ENCODE data around the gene STRAP. TPM values are rescaled to one million over a fixed set of nuclear protein-coding genes. Genes with fewer than 3 reads are reported as not detected.

Gene STRAP
- total RNA-seq, 1 donor from 2014 or later = 31.9 TPM

DNA sequence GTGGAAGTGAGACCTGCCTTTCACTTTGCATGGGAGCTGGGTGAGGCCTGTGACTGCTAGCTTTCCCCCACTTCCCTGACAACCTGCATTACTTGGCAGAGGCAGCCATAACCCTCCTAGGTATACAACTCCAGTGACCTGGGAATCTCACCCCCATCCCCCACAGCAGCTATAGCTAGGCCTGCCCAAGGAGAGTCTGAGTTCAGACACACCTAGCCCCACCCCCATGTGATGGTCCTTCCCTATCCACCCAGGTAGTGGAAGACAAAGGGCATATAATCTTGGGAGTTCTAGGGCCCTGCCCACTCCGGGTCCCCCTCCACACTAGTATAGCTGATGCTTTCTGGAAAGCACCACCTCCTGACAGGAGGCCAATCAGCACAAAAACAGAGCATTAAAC, 6.3 kb upstream of the STRAP start:
- H3K36me3 ChIP-seq = no peaks in the 10 kb centered on the region
- no peak overlapping the region for H3K27ac ChIP-seq
- DNase-seq (ENCODE audit: extremely low spot score in 2 of 2) = no peak
- no peaks in the 10 kb centered on the region for H3K27me3 ChIP-seq
- intact Hi-C loops (cut with DNase I) = no loop called here
- TF ChIP-seq, protein P1, sequence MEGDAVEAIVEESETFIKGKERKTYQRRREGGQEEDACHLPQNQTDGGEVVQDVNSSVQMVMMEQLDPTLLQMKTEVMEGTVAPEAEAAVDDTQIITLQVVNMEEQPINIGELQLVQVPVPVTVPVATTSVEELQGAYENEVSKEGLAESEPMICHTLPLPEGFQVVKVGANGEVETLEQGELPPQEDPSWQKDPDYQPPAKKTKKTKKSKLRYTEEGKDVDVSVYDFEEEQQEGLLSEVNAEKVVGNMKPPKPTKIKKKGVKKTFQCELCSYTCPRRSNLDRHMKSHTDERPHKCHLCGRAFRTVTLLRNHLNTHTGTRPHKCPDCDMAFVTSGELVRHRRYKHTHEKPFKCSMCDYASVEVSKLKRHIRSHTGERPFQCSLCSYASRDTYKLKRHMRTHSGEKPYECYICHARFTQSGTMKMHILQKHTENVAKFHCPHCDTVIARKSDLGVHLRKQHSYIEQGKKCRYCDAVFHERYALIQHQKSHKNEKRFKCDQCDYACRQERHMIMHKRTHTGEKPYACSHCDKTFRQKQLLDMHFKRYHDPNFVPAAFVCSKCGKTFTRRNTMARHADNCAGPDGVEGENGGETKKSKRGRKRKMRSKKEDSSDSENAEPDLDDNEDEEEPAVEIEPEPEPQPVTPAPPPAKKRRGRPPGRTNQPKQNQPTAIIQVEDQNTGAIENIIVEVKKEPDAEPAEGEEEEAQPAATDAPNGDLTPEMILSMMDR (IDR thresholded peaks at IDR 0.05) = no peak
- TF ChIP-seq POLR2AphosphoS5 (IDR thresholded peaks at IDR 0.05; ENCODE audit: insufficient read depth in 1 of 2, low read depth in 1 of 2) = no peak
- no peak for TF ChIP-seq POLR2A (IDR thresholded peaks at IDR 0.05)
- H3K9me3 ChIP-seq = no peaks in the 10 kb centered on the region
- no peaks in the 10 kb centered on the region for H3K4me1 ChIP-seq
- no peak overlapping the region for H3K4me3 ChIP-seq

GRCh38 chr12:15879413-15879812, 2.8 kb upstream of the STRAP start:
- Histone ChIP-seq H3K4me3 (no peak overlapping the region), H3K36me3 (no peaks in the 10 kb centered on the region), H3K9me3 (no peaks in the 10 kb centered on the region), H3K27me3 (no peaks in the 10 kb centered on the region), H3K27ac (no peak overlapping the region), H3K4me1 (peaks cover 23% of the 10 kb centered on the region)
- no peak for TF ChIP-seq POLR2A (IDR thresholded peaks at IDR 0.05)
- TF ChIP-seq POLR2AphosphoS5 (IDR thresholded peaks at IDR 0.05; ENCODE audit: insufficient read depth in 1 of 2, low read depth in 1 of 2) = no peak
- TF ChIP-seq, protein P1 (IDR thresholded peaks at IDR 0.05) = no peak
- no peak for DNase-seq (ENCODE audit: extremely low spot score in 2 of 2)
- intact Hi-C loops (cut with DNase I) = no loop called here

DNA sequence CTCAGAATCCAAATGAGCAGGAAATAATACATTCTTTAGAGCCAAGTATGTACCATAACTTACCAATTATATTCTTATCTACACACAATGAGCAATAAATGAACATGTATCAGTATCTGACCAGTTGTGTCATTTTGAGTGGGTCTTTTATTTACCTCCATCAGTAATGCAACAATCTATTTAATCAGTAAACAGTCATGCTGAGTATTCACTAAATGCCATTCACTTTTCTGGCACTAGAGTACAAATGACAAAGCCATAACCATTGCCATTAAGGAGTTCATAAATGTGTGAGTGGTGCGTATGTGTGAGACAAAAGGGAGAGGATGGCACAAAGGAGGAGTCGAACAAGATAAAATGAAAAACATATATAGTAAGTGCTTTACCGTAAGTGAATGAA, 1.5 kb upstream of the STRAP start:
- Histone ChIP-seq H3K9me3 (no peaks in the 10 kb centered on the region), H3K4me1 (peaks cover 36% of the 10 kb centered on the region), H3K36me3 (no peaks in the 10 kb centered on the region), H3K27ac (no peak overlapping the region), H3K4me3 (no peak overlapping the region), H3K27me3 (no peaks in the 10 kb centered on the region)
- intact Hi-C loops (cut with DNase I) = no loop called here
- no peak for TF ChIP-seq POLR2A (IDR thresholded peaks at IDR 0.05)
- TF ChIP-seq, protein P1 (IDR thresholded peaks at IDR 0.05) = no peak
- no peak for TF ChIP-seq POLR2AphosphoS5 (IDR thresholded peaks at IDR 0.05; ENCODE audit: insufficient read depth in 1 of 2, low read depth in 1 of 2)
- no peak for DNase-seq (ENCODE audit: extremely low spot score in 2 of 2)

DNA sequence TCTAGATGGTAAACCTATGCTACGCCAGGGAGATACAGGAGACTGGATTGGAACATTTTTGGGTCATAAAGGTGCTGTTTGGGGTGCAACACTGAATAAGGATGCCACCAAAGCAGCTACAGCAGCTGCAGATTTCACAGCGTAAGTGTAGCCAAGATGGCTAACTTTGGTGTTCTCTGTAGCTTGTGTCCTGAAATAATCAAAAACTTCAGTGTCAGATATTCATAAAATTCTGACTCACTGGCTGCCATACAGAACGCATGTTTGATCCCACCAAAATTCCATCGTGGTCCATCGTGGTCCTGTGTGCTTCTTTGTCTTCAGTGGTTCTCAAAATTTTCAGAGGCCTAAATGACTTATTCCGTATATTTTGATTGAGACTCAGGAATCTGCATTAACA, 1.3 kb downstream of the STRAP start:
- no peaks in the 10 kb centered on the region for H3K9me3 ChIP-seq
- DNase-seq (ENCODE audit: extremely low spot score in 2 of 2) = no peak
- H3K27ac ChIP-seq = peak overlapping the region; percentile 90
- H3K4me1 ChIP-seq = peaks cover 54% of the 10 kb centered on the region
- no peaks in the 10 kb centered on the region for H3K36me3 ChIP-seq
- TF ChIP-seq, protein P1 (IDR thresholded peaks at IDR 0.05) = no peak
- TF ChIP-seq POLR2AphosphoS5 (IDR thresholded peaks at IDR 0.05; ENCODE audit: insufficient read depth in 1 of 2, low read depth in 1 of 2) = no peak
- no peak for TF ChIP-seq POLR2A (IDR thresholded peaks at IDR 0.05)
- H3K4me3 ChIP-seq = peak overlapping the region; percentile 81 to 90
- no peaks in the 10 kb centered on the region for H3K27me3 ChIP-seq
- intact Hi-C loops (cut with DNase I) = no loop called here

DNA sequence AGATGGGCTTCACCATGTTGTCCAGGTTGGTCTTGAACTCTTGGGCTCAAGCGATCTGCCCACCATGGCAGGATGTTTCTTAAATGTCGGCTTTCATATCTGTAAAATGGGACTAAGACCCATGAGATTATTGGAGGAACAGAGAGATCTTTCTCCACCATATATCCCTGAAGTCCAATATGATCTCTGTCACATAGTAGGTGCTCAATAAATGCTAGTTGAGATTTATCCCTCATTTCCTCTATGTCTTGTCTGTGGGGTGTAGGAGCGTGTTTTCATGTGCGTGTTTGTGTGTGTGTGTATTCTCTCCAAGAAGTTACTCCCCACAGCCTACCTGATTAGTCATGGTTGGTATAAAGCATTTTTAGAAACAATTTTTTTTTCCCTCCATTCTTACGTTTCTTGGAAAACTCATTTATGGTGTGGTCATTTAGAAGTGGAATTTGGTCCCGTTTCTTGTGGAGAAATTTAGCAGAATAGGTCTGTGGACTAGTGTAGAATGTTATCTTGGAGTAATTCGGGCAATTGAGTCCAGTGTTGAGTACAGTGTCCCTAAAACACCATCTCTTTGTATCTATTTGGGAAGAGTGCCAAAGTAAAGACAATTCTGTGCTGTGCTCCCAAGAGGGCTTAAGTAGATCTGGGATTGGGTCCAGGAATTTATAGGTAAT, 4.3 kb downstream of the STRAP start:
- no peak for DNase-seq (ENCODE audit: extremely low spot score in 2 of 2)
- Histone ChIP-seq H3K27ac (no peak overlapping the region), H3K27me3 (no peaks in the 10 kb centered on the region), H3K4me3 (no peak overlapping the region), H3K9me3 (no peaks in the 10 kb centered on the region), H3K4me1 (peaks cover 48% of the 10 kb centered on the region), H3K36me3 (peaks cover 0 to 13% of the 10 kb centered on the region in 2 donors)
- TF ChIP-seq POLR2AphosphoS5 (IDR thresholded peaks at IDR 0.05; ENCODE audit: insufficient read depth in 1 of 2, low read depth in 1 of 2) (no peak), POLR2A (IDR thresholded peaks at IDR 0.05) (no peak)
- TF ChIP-seq, protein P1 (IDR thresholded peaks at IDR 0.05) = no peak
- intact Hi-C loops (cut with DNase I) = no loop called here
